ENCODE measurements around the gene MERTK. TPM values are rescaled to one million over a fixed set of nuclear protein-coding genes. Genes with fewer than 3 reads are reported as not detected.

The MERTK gene
- total and polyA plus RNA-seq, 2 of the 13 experiments (the other 11 are each of a cell fraction or from before 2014, with no cell fraction given), result 37.3 to 44.7 TPM

- peak; percentile 96 for TF ChIP-seq ZNF230 (CRISPR knock-in tag; IDR thresholded peaks at IDR 0.05)
- no peak for TF ChIP-seq TMF1 (CRISPR knock-in tag; IDR thresholded peaks at IDR 0.05; ENCODE audit: low read depth)
- no peak for TF ChIP-seq ZNF17 (CRISPR knock-in tag; IDR thresholded peaks at IDR 0.05)
- TF ChIP-seq, protein P1, sequence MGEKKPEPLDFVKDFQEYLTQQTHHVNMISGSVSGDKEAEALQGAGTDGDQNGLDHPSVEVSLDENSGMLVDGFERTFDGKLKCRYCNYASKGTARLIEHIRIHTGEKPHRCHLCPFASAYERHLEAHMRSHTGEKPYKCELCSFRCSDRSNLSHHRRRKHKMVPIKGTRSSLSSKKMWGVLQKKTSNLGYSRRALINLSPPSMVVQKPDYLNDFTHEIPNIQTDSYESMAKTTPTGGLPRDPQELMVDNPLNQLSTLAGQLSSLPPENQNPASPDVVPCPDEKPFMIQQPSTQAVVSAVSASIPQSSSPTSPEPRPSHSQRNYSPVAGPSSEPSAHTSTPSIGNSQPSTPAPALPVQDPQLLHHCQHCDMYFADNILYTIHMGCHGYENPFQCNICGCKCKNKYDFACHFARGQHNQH (CRISPR knock-in tag; IDR thresholded peaks at IDR 0.05), result no peak; the same call in 1 of the 2 replicates
- no peak; the same call in 1 of the 2 replicates for TF ChIP-seq CREB1 (IDR thresholded peaks at IDR 0.05)
- TF ChIP-seq CREB1 (CRISPR knock-in tag; IDR thresholded peaks at IDR 0.05), result no peak
- peak; percentile 78 for TF ChIP-seq KAT8 (CRISPR knock-in tag; IDR thresholded peaks at IDR 0.05)
- no peak for TF ChIP-seq ZNF329 (CRISPR knock-in tag; IDR thresholded peaks at IDR 0.05; ENCODE audit: low read depth)
- TF ChIP-seq ZNF75D (CRISPR knock-in tag; IDR thresholded peaks at IDR 0.05; ENCODE audit: borderline replicate concordance), result no peak
- TF ChIP-seq, protein P2, sequence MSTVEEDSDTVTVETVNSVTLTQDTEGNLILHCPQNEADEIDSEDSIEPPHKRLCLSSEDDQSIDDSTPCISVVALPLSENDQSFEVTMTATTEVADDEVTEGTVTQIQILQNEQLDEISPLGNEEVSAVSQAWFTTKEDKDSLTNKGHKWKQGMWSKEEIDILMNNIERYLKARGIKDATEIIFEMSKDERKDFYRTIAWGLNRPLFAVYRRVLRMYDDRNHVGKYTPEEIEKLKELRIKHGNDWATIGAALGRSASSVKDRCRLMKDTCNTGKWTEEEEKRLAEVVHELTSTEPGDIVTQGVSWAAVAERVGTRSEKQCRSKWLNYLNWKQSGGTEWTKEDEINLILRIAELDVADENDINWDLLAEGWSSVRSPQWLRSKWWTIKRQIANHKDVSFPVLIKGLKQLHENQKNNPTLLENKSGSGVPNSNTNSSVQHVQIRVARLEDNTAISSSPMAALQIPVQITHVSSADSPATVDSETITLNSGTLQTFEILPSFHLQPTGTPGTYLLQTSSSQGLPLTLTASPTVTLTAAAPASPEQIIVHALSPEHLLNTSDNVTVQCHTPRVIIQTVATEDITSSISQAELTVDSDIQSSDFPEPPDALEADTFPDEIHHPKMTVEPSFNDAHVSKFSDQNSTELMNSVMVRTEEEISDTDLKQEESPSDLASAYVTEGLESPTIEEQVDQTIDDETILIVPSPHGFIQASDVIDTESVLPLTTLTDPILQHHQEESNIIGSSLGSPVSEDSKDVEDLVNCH (CRISPR knock-in tag; IDR thresholded peaks at IDR 0.05), result 0 out of 2 replicates have a peak, but pooled peaks have one; percentile 69
- TF ChIP-seq SMARCE1 (IDR thresholded peaks at IDR 0.05; ENCODE audit: borderline replicate concordance), result no peak
- TF ChIP-seq ZNF292 (CRISPR knock-in tag; IDR thresholded peaks at IDR 0.05; ENCODE audit: borderline replicate concordance, low read depth), result peak; percentile 46; the same call in 1 of the 2 replicates
- no peak; the same call in 1 of the 2 replicates for TF ChIP-seq ZIK1 (CRISPR knock-in tag; IDR thresholded peaks at IDR 0.05; ENCODE audit: borderline replicate concordance, low read depth)
- no peak; the same call in 1 of the 2 replicates for TF ChIP-seq ZNF660 (CRISPR knock-in tag; IDR thresholded peaks at IDR 0.05; ENCODE audit: borderline replicate concordance, low read depth)
- TF ChIP-seq LBX2 (CRISPR knock-in tag; IDR thresholded peaks at IDR 0.05; ENCODE audit: borderline replicate concordance), result peak; percentile 97
- peak; percentile 89 for TF ChIP-seq SP4 (CRISPR knock-in tag; IDR thresholded peaks at IDR 0.05)
- TF ChIP-seq RNF219 (CRISPR knock-in tag; IDR thresholded peaks at IDR 0.05), result no peak
- TF ChIP-seq, protein P3, sequence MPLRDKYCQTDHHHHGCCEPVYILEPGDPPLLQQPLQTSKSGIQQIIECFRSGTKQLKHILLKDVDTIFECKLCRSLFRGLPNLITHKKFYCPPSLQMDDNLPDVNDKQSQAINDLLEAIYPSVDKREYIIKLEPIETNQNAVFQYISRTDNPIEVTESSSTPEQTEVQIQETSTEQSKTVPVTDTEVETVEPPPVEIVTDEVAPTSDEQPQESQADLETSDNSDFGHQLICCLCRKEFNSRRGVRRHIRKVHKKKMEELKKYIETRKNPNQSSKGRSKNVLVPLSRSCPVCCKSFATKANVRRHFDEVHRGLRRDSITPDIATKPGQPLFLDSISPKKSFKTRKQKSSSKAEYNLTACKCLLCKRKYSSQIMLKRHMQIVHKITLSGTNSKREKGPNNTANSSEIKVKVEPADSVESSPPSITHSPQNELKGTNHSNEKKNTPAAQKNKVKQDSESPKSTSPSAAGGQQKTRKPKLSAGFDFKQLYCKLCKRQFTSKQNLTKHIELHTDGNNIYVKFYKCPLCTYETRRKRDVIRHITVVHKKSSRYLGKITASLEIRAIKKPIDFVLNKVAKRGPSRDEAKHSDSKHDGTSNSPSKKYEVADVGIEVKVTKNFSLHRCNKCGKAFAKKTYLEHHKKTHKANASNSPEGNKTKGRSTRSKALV (CRISPR knock-in tag; IDR thresholded peaks at IDR 0.05), result peak; percentile 54
- no peak for TF ChIP-seq CHD4 (IDR thresholded peaks at IDR 0.05; ENCODE audit: borderline replicate concordance, low read length)
- TF ChIP-seq ZNF296 (CRISPR knock-in tag; conservative IDR thresholded peaks at IDR 0.05), result 0 out of 2 replicates have a peak, but pooled peaks have one; percentile 48
- TF ChIP-seq ZNF333 (CRISPR knock-in tag; IDR thresholded peaks at IDR 0.05; ENCODE audit: borderline replicate concordance), result 0 out of 2 replicates have a peak, but pooled peaks have one; percentile 12
These were observed 156.7 kb downstream of the MERTK start, which contains the start of gene TMEM87B (continued) for GRCh38 chr2:112054847-112055729.
